RWPE1 (cell line): ENCODE results near the gene CD84.
A peak's percentile ranks its signal among the peaks of the same experiment; 100 is the strongest.

Experiments used
- CTCF ChIA-PET: fragments of 350-600 bp; sonication (Branson Sonifier 250); formaldehyde crosslinking; extraction: SDS; loops from one replicate; lab custom pipeline; 2021; lab: Yijun Ruan, JAX
- POLR2A ChIA-PET: fragments of 400-600 bp; formaldehyde crosslinking; extraction: SDS; loops from one replicate; lab custom pipeline; 2020; ENCODE audit warnings: antibody characterized with exemption; ENCODE audit not compliant: low non-redundant PET; lab: Yijun Ruan, JAX
- DNase-seq: peaks from one replicate; pipeline ENCODE4 v3.0.0; 2012; ENCODE audit warnings: low spot score
- H3K27ac ChIP-seq: fragments of 450-650 bp; 2 replicates; pipeline ENCODE4 v1.5.1; 2017
- TF ChIP-seq, protein P1 (sequence below): fragments of 450-650 bp; conservative IDR thresholded peaks from 2 replicates; pipeline ENCODE4 v1.5.1; 2017; ENCODE audit warnings: low read depth, mild to moderate bottlenecking

The CD84 gene

DNA sequence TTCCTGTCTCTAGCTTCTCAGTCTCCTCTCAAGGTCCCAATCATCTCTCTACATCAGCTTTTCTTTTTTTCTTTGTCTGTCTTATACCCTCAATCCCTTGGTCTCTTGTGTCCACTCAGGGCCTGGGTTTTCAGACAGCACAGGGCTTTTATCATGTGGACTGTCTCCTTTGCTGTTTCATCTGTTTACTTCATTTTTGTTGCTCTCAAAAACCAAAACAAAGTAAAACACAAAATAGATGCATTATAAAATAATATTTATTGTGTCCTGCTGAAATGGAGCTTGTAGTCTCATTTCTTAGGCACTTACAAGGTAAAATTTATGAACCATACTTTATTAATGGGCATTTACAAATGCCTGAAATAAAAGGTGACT, 38.5 kb downstream of the CD84 start:
- CTCF ChIA-PET: no interaction called here
- DNase-seq: no peak
- no peak overlapping the region for H3K27ac ChIP-seq

DNA sequence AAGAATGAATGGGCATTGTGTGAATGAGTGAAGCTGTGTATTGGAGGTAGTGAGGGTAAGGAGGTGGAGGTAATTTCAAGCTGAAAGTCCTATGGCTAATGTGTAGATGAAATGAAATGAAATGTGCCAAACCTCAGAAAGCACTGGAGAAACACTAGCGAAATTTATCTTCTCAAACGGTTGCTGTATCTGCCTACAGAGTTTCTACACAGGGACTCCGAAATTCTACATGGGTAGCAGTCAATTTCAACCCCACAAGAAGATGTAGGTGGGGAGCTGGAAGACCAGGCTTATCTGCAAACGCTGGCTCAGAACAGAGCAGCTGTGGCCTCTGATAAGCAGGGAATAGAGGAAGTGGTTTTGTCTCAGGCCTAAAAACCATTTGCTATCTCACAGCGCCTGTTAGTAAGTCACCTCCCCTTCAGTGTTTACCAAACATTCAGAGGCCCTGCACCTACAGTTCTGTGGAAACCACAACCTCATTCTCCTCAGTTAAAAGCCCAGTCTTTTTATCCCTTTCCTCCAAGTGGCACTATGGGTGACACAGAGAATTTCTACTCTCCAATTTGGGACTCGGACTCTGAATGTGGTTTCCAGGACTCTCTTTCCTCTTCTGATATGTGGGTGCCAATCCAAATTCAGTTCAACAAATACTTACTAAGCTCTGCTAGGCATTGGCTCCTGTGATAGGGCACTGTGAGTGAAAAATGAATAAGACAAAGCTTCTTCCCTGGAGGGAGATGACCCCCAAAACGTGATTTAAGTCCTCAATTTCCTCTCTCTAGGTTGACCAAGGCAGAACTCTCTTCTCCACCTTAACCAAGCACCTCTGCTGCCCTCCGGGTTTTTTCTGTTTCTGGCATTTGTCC, 39.1 kb downstream of the CD84 start:
- TF ChIP-seq, protein P1, sequence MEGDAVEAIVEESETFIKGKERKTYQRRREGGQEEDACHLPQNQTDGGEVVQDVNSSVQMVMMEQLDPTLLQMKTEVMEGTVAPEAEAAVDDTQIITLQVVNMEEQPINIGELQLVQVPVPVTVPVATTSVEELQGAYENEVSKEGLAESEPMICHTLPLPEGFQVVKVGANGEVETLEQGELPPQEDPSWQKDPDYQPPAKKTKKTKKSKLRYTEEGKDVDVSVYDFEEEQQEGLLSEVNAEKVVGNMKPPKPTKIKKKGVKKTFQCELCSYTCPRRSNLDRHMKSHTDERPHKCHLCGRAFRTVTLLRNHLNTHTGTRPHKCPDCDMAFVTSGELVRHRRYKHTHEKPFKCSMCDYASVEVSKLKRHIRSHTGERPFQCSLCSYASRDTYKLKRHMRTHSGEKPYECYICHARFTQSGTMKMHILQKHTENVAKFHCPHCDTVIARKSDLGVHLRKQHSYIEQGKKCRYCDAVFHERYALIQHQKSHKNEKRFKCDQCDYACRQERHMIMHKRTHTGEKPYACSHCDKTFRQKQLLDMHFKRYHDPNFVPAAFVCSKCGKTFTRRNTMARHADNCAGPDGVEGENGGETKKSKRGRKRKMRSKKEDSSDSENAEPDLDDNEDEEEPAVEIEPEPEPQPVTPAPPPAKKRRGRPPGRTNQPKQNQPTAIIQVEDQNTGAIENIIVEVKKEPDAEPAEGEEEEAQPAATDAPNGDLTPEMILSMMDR: no peak
- ChIA-PET CTCF (no interaction called here), POLR2A (interaction anchor here (0.7 kb wide), 1 partner anchor 126 kb away, joined by 3 read pairs; no protein-coding TSS in a partner anchor)
- no peak for DNase-seq
- H3K27ac ChIP-seq: no peak overlapping the region

More for the DNA sequence above, 38.5 kb downstream of the CD84 start:
- TF ChIP-seq, protein P1: no peak
- POLR2A ChIA-PET: interaction anchor here (0.7 kb wide), 1 partner anchor 125 kb away, joined by 3 read pairs; no protein-coding TSS in a partner anchor

DNA sequence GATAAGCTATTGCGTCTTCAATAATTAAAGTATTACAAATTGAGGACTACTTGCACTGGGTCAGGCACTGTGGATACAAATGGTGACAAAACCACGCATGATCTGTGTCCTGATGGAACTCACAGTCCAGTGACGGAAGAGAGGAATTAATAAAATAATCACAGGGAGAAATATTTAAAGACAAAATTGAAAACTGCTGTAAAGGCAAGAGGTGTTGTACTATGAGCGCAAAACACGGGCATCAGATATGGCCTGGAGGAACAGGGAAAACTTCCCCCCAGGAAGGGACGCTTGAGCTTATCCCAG, 39.7 kb downstream of the CD84 start:
- TF ChIP-seq, protein P1: no peak
- no peak for DNase-seq
- ChIA-PET CTCF (no interaction called here), POLR2A (no interaction called here)
- no peak overlapping the region for H3K27ac ChIP-seq

DNA sequence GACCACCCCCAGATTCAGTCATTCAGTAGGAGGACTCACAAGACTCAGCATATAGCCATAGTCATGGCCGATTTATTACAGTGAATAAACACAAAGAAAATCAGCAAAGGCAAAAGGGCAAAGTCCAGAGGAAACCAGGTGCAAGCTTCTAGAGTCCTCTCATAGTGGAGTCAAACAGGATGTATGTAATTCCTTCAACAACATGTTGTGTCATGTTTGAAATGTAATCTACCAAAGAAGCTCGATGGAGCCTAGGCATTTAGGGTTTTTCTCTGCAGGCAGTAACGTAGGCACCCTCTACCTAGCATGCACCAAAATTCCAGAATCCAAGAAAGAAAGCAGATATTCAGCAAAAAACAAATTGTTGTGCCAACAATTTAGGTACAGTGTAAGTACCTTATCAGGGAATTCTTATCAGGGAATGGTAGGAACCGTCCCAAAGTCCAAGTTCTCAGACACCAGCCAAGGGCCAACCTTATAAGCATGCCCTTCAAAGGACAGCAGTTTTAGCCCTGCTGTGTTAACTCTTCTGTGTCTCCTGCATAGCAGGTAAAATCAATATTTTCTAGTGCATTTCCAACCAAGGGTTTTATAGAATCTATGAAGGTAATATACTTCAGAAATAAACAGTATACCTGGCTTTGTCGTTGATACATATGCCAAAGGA, 40.2 kb downstream of the CD84 start:
- no peak overlapping the region for H3K27ac ChIP-seq

GRCh38 chr1:160537714-160538665, 41.3 kb downstream of the CD84 start:
- ChIA-PET CTCF (no interaction called here), POLR2A (no interaction called here)
- no peak for DNase-seq
- H3K27ac ChIP-seq: no peak overlapping the region
- TF ChIP-seq, protein P1: no peak

More for the DNA sequence above, 40.2 kb downstream of the CD84 start:
- TF ChIP-seq, protein P1: no peak
- DNase-seq: peak; percentile 20
- CTCF ChIA-PET: no interaction called here
- POLR2A ChIA-PET: no interaction called here
